ENCODE measurements around the gene ATG9B. TPM values are rescaled to one million over a fixed set of nuclear protein-coding genes. Genes with fewer than 3 reads are reported as not detected.

Gene ATG9B
- total and polyA plus RNA-seq, 9 of the 15 experiments (the other 6 are each of a cell fraction or from before 2014, with no cell fraction given): 0.29 to 8.0 (median 2.1) TPM

- TF ChIP-seq L3MBTL2 (IDR thresholded peaks at IDR 0.05) (0 out of 2 replicates have a peak, but pooled peaks have one; percentile 2), NR2C2 (CRISPR knock-in tag; IDR thresholded peaks at IDR 0.05) (no peak), NR2C2 (tag; IDR thresholded peaks at IDR 0.05) (peak; percentile 56), CAMTA2 (CRISPR knock-in tag; conservative IDR thresholded peaks at IDR 0.05) (0 out of 2 replicates have a peak, but pooled peaks have one; percentile 85), STAT6 (CRISPR knock-in tag; IDR thresholded peaks at IDR 0.05) (peak; percentile 12; the same call in 1 of the 2 replicates), NR2C1 (IDR thresholded peaks at IDR 0.05) (no peak), NR2C1 (tag; IDR thresholded peaks at IDR 0.05) (0 out of 2 replicates have a peak, but pooled peaks have one; percentile 5), TFE3 (CRISPR knock-in tag; IDR thresholded peaks at IDR 0.05) (no peak), ZNF717 (CRISPR knock-in tag; IDR thresholded peaks at IDR 0.05) (no peak), TAF7 (tag; IDR thresholded peaks at IDR 0.05) (no peak), ARID3B (CRISPR knock-in tag; IDR thresholded peaks at IDR 0.05; ENCODE audit: borderline replicate concordance) (no peak), TEAD4 (IDR thresholded peaks at IDR 0.05; ENCODE audit: low read length) (no peak), TEAD4 (CRISPR knock-in tag; IDR thresholded peaks at IDR 0.05; ENCODE audit: borderline replicate concordance) (no peak), FOXK2 (conservative IDR thresholded peaks at IDR 0.05 in 1 of 2, IDR thresholded peaks at IDR 0.05 in 1 of 2; ENCODE audit: low read depth in 2 of 2) (no peak), ZBTB8A (IDR thresholded peaks at IDR 0.05; ENCODE audit: partially characterized antibody) (no peak), ATF3 (IDR thresholded peaks at IDR 0.05) (0 out of 2 replicates have a peak, but pooled peaks have one; percentile 8), ATF3 (CRISPR knock-in tag; conservative IDR thresholded peaks at IDR 0.05) (no peak), ZNF589 (CRISPR knock-in tag; IDR thresholded peaks at IDR 0.05; ENCODE audit: low read depth) (0 out of 2 replicates have a peak, but pooled peaks have one; percentile 25), HMG20B (CRISPR knock-in tag; IDR thresholded peaks at IDR 0.05) (no peak), SREBF2 (CRISPR knock-in tag; IDR thresholded peaks at IDR 0.05) (no peak), MECOM (CRISPR knock-in tag; IDR thresholded peaks at IDR 0.05) (no peak), STAG1 (CRISPR knock-in tag; IDR thresholded peaks at IDR 0.05; ENCODE audit: borderline replicate concordance) (no peak), PHB (CRISPR knock-in tag; IDR thresholded peaks at IDR 0.05) (no peak)
Measured at GRCh38 chr7:151011097-151011409, 13.2 kb downstream of the ATG9B start (continued).
